Measurements from ENCODE around the gene NPM1. TPM values are rescaled to one million over a fixed set of nuclear protein-coding genes. Genes with fewer than 3 reads are reported as not detected.
"Not testable (repeated sequence)": the region's sequence is repeated elsewhere in the genome, so short reads cannot be mapped to it uniquely, and the experiment has no call there.

NPM1 gene
- total and polyA plus RNA-seq, 2 donors from 2014 or later, result 611 to 612 TPM

DNA sequence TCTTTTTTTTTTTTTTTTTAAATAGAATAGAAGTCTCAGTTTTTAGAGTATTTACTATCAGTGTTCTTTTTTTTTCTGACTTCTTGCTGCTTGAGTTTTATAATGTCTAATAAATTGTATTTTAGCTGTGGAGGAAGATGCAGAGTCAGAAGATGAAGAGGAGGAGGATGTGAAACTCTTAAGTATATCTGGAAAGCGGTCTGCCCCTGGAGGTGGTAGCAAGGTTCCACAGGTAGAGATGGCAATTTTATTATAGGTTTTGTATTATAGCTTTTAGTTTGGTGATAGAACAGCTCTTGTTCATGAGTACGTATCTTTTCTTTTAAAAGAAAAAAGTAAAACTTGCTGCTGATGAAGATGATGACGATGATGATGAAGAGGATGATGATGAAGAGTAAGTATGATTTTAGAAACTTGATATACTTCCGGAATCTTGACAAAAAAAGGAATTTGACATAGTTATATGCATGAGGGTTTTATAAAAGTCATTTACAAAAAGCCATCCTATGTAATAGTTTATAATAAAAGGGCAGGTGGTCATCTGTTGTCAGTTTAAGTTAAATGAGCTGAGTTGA is 5.0 kb downstream of the NPM1 start:
- H3K9ac ChIP-seq (ENCODE audit: low read length in 3 of 3), result no peak overlapping the region
- TF ChIP-seq, protein P1, sequence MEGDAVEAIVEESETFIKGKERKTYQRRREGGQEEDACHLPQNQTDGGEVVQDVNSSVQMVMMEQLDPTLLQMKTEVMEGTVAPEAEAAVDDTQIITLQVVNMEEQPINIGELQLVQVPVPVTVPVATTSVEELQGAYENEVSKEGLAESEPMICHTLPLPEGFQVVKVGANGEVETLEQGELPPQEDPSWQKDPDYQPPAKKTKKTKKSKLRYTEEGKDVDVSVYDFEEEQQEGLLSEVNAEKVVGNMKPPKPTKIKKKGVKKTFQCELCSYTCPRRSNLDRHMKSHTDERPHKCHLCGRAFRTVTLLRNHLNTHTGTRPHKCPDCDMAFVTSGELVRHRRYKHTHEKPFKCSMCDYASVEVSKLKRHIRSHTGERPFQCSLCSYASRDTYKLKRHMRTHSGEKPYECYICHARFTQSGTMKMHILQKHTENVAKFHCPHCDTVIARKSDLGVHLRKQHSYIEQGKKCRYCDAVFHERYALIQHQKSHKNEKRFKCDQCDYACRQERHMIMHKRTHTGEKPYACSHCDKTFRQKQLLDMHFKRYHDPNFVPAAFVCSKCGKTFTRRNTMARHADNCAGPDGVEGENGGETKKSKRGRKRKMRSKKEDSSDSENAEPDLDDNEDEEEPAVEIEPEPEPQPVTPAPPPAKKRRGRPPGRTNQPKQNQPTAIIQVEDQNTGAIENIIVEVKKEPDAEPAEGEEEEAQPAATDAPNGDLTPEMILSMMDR (IDR thresholded peaks at IDR 0.05; ENCODE audit: borderline replicate concordance, extremely low read depth, insufficient read depth), result no peak
- no peak overlapping the region for H3K4me3 ChIP-seq (ENCODE audit: low read length in 3 of 3)
- peaks cover 7 to 55% (median 25%) of the 10 kb centered on the region in 3 donors for H3K36me3 ChIP-seq (ENCODE audit: control insufficient read depth in 2 of 3, insufficient read depth in 3 of 3, low read length in 3 of 3)
- H3K9me3 ChIP-seq (ENCODE audit: control insufficient read depth in 2 of 3, insufficient read depth in 1 of 3, low read length in 3 of 3), result no peaks in the 10 kb centered on the region
- no peak overlapping the region for H3K27ac ChIP-seq (ENCODE audit: low read depth in 2 of 2, low read length in 2 of 2)
- H3K27me3 ChIP-seq (ENCODE audit: control insufficient read depth, insufficient read depth, low read length), result no peaks in the 10 kb centered on the region
- FAIRE-seq (no peak), DNase-seq (no peak)
- intact Hi-C loops (cut with DNase I), result no loop called here
- H3K4me1 ChIP-seq (ENCODE audit: control insufficient read depth in 2 of 3, insufficient read depth in 2 of 3, low read depth in 1 of 3, low read length in 3 of 3), result peaks cover 0 to 12% (median 9%) of the 10 kb centered on the region in 3 donors

DNA sequence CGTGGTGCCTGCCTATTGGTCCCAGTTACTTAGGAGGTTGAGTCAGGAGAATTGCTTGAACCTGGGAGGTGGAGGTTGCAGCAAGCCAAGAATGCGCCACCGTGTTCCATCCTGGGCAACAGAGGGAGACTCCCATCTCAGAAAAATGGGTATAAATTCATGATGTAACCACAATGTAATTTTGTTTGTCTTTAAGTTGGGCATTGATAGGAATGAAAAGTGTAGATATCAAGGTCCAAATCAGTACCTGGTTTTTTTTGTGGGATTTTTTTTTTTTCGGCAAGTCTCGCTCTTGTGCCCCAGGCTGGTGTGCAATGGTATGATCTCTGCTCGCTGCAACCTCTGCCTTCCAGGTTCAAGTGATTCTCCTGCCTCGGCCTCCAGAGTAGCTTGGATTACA is 7.4 kb downstream of the NPM1 start:
- intact Hi-C loops (cut with DNase I), result no loop called here
- no peak overlapping the region for H3K9ac ChIP-seq (ENCODE audit: low read length in 3 of 3)
- no peaks in the 10 kb centered on the region for H3K27me3 ChIP-seq (ENCODE audit: control insufficient read depth, insufficient read depth, low read length)
- peaks cover 7 to 59% (median 29%) of the 10 kb centered on the region in 3 donors for H3K36me3 ChIP-seq (ENCODE audit: control insufficient read depth in 2 of 3, insufficient read depth in 3 of 3, low read length in 3 of 3)
- FAIRE-seq, result no peak
- DNase-seq, result no peak
- no peak overlapping the region for H3K4me3 ChIP-seq (ENCODE audit: low read length in 3 of 3)
- TF ChIP-seq, protein P1 (IDR thresholded peaks at IDR 0.05; ENCODE audit: borderline replicate concordance, extremely low read depth, insufficient read depth), result no peak
- H3K4me1 ChIP-seq (ENCODE audit: control insufficient read depth in 2 of 3, insufficient read depth in 2 of 3, low read depth in 1 of 3, low read length in 3 of 3), result peaks cover 0 to 4% (median 3%) of the 10 kb centered on the region in 3 donors
- no peak overlapping the region for H3K27ac ChIP-seq (ENCODE audit: low read depth in 2 of 2, low read length in 2 of 2)
- H3K9me3 ChIP-seq (ENCODE audit: control insufficient read depth in 2 of 3, insufficient read depth in 1 of 3, low read length in 3 of 3), result no peaks in the 10 kb centered on the region

DNA sequence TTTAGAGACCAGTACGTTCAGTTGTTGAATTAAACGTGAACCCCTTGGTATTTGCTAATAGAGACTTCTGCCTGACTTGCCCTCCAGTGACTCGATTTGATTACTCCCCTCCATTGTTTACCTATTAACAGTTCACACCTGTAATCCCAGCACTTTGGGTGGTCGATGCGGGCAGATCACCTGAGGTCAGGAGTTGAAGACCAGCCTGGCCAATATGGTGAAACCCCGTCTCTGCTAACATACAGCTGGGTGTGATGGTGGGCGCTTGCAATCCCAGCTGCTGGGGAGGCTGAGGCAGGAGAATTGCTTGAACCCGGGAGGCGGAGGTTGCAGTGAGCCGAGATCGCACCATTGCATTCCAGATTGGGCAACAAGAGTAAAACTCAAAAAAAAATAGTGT is 8.9 kb downstream of the NPM1 start:
- FAIRE-seq; intact Hi-C loops (cut with DNase I): not testable (repeated sequence)

DNA sequence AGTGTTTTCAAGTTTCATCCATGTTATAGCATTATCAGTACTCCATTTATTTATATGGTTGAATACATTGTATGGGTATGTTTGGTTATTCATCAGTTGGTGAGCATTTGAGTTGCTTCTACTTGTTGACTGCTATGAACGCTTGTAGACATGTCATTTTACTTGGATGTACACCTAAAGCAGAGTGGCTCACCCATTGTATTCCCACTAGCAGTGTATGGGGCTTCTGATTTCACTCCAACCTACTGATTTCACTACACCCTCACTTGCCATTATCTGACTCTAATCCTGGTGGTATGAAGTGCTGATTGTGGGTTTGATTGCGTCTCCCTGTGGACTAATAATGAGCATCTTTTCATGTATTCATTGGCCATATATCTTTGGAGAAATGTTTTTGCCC is 9.5 kb downstream of the NPM1 start:
- no peak overlapping the region for H3K27ac ChIP-seq (ENCODE audit: low read depth in 2 of 2, low read length in 2 of 2)
- no peaks in the 10 kb centered on the region for H3K4me1 ChIP-seq (ENCODE audit: control insufficient read depth in 2 of 3, insufficient read depth in 2 of 3, low read depth in 1 of 3, low read length in 3 of 3)
- intact Hi-C loops (cut with DNase I), result no loop called here
- H3K27me3 ChIP-seq (ENCODE audit: control insufficient read depth, insufficient read depth, low read length), result no peaks in the 10 kb centered on the region
- peaks cover 9 to 54% (median 33%) of the 10 kb centered on the region in 3 donors for H3K36me3 ChIP-seq (ENCODE audit: control insufficient read depth in 2 of 3, insufficient read depth in 3 of 3, low read length in 3 of 3)
- no peak for FAIRE-seq
- H3K4me3 ChIP-seq (ENCODE audit: low read length in 3 of 3), result no peak overlapping the region
- no peak for DNase-seq
- H3K9ac ChIP-seq (ENCODE audit: low read length in 3 of 3), result no peak overlapping the region
- no peaks in the 10 kb centered on the region for H3K9me3 ChIP-seq (ENCODE audit: control insufficient read depth in 2 of 3, insufficient read depth in 1 of 3, low read length in 3 of 3)
- TF ChIP-seq, protein P1 (IDR thresholded peaks at IDR 0.05; ENCODE audit: borderline replicate concordance, extremely low read depth, insufficient read depth), result no peak

More for the DNA sequence above, 8.9 kb downstream of the NPM1 start:
- peaks cover 8 to 58% (median 33%) of the 10 kb centered on the region in 3 donors for H3K36me3 ChIP-seq (ENCODE audit: control insufficient read depth in 2 of 3, insufficient read depth in 3 of 3, low read length in 3 of 3)
- H3K9me3 ChIP-seq (ENCODE audit: control insufficient read depth in 2 of 3, insufficient read depth in 1 of 3, low read length in 3 of 3); H3K4me1 ChIP-seq (ENCODE audit: control insufficient read depth in 2 of 3, insufficient read depth in 2 of 3, low read depth in 1 of 3, low read length in 3 of 3); H3K27ac ChIP-seq (ENCODE audit: low read depth in 2 of 2, low read length in 2 of 2); H3K4me3 ChIP-seq (ENCODE audit: low read length in 3 of 3); DNase-seq; H3K9ac ChIP-seq (ENCODE audit: low read length in 3 of 3); H3K27me3 ChIP-seq (ENCODE audit: control insufficient read depth, insufficient read depth, low read length): not testable (repeated sequence)

Measured in kidney (tissue), 14 donors.